Inferior parietal cortex (tissue), 1 donor: Measurements from ENCODE around the gene NEK4.

Experiments used
- DNase-seq: peaks from one replicate; pipeline ENCODE4 v3.0.0-alpha.2; 2016; ENCODE audit errors: extremely low spot score

NEK4 gene

GRCh38 chr3:52792961-52793695, 22.4 kb upstream of the NEK4 start:
- no peak for DNase-seq

GRCh38 chr3:52792413-52792812, 21.7 kb upstream of the NEK4 start:
- DNase-seq, result no peak

DNA sequence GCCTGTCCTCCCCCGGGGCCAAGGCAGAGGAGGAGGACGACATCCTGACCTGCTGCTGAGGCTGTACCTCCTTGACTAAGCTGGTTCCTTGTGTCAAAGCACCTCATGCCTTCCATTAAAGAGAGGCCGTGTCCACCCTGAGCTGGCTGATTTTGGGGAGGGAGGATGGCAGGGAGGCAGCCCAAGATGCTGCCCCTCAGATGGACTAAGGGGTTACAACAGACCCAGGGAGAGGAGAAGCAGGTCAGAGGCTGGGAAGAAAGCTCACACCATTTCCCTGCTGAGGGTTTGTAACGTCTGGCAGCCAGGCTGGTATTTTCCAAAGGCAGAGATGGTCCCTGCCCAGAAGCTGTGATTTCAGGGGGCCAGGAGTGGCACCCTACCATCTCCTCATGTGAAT, 21.2 kb upstream of the NEK4 start:
- DNase-seq, result no peak

GRCh38 chr3:52791366-52791765, 20.6 kb upstream of the NEK4 start:
- no peak for DNase-seq

DNA sequence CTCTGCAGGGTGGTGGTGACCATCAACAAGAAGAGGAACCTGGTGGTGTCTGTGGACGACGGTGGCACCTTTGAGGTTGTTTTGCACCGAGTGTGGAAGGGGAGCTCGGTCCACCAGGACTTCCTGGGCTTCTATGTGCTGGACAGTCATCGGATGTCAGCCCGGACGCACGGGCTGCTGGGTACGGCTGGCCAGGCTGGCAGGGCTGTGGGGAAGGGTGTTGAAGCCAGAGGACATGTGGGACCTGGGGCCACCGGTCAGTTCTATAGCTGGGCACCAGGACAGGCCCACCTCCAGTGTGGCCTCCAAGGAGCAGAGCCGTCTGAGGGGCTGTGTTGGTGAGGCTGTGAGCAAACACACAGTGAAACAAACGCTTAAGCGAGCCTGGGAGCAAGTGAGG, 20.0 kb upstream of the NEK4 start:
- no peak for DNase-seq

GRCh38 chr3:52790337-52790736, 19.6 kb upstream of the NEK4 start:
- DNase-seq, result no peak

- DNase-seq, result no peak
These were observed 19.0 kb upstream of the NEK4 start for GRCh38 chr3:52789746-52790040.

DNA sequence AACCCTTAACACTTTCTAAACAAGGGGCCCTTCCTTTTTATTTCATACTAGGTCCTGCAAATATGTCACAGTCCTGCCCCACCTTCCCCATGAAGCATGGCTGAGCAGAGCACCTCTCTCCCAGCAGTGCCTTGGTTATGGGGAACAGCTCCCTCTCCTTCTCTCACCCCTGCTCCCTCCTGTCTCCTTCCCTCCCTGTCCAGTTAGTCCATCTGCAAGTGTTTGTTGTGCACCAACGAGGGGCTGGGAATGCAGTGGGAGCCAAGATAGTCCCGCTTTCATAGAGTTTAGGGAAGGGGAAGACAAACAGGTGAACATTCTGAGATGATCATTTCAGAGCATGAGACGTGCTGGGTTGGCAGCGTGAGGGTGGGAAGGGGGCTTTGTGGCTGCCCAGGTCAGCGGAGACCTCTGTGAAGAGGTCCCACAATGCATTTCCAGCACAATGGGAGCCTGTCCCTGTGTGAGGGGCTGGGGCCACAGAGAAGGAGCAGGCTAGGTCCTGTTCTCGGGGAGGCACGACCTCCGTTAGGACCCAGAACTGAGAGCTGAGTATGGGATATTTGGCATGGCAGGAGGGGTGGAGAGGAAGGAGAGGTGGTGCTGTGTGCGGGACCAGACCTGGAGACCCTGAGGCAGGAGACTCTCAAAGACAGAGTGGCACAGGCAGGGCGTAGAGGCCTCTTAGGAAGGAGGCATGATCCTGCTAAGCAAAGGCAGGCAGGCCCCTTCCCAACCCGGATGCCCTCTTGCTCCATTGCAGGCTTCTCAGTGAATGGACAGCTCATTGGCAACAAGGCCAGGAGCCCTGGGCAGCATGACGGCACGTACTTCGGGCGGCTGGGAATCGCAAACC, 18.4 kb upstream of the NEK4 start:
- no peak for DNase-seq

- DNase-seq, result no peak
These were observed 17.2 kb upstream of the NEK4 start for GRCh38 chr3:52787672-52788625.

- no peak for DNase-seq
These were observed 16.5 kb upstream of the NEK4 start for GRCh38 chr3:52787246-52787645.

- no peak for DNase-seq
These were observed 15.8 kb upstream of the NEK4 start for GRCh38 chr3:52786330-52787215.

- DNase-seq, result no peak
These were observed 14.3 kb upstream of the NEK4 start for GRCh38 chr3:52784931-52785590.

DNA sequence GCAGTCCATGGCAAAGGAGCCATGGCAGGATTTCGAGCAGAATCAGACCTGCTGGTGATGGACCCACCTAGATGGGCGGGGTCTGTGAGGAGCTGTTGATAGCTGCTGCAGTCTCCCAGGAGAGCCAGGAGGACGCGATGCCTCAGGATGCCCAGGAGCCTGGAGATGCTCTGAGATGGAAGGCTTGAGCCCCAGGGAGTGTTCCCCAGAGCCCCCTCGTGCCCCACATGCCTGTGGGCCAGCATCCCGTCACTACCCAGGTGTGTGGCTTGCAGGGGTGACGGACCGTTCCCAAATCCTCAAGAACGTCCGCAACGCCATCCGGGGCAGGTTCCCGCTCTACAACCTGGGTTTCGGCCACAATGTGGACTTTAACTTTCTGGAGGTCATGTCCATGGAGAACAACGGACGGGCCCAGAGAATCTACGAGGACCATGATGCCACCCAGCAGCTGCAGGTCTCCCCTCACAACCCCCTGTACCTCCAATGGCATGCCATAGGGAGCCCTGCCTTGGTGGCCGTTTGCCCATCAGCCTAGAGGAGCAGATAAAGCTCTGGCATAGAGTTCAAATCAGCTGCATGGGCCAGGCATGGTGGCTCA, 13.4 kb upstream of the NEK4 start:
- DNase-seq, result no peak

- no peak for DNase-seq
These were observed 12.4 kb upstream of the NEK4 start for GRCh38 chr3:52783211-52783555.

DNA sequence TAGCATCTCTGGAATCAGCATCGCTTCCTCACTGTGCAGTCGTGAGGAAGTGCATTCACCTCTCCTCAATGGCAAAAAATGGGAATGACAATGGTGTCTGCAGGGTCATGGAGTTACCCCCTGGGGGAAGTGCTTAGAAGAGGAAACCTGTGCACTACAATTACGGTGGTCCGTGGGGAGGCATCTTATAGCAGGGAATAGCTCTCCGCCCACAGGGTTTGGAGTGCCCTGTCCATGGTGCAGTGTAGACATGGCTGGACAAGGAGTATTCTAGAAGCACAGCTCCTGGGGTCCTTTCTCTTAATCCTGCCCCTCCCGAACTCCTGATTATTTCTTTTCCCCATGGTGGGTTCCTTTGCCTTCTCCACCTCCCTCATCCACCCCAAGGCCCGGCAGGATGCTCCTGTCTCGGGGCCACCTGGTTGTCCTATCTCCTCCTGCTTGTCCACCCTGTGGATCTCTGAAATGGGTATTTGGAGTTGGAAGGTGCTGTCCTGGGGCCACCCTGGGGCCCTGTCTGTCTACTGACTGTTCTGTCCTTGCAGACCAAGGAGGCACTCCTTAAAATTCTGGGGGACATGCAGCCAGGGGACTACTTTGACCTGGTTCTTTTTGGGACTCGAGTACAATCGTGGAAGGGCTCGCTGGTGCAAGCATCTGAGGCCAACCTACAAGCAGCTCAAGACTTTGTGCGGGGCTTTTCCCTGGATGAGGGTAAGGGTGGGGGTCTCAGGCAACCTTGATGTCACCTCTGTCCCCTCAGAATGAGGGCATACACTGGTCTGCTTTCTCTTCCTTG, 11.9 kb upstream of the NEK4 start:
- DNase-seq, result no peak

GRCh38 chr3:52781741-52782140, 11.0 kb upstream of the NEK4 start:
- DNase-seq, result no peak

DNA sequence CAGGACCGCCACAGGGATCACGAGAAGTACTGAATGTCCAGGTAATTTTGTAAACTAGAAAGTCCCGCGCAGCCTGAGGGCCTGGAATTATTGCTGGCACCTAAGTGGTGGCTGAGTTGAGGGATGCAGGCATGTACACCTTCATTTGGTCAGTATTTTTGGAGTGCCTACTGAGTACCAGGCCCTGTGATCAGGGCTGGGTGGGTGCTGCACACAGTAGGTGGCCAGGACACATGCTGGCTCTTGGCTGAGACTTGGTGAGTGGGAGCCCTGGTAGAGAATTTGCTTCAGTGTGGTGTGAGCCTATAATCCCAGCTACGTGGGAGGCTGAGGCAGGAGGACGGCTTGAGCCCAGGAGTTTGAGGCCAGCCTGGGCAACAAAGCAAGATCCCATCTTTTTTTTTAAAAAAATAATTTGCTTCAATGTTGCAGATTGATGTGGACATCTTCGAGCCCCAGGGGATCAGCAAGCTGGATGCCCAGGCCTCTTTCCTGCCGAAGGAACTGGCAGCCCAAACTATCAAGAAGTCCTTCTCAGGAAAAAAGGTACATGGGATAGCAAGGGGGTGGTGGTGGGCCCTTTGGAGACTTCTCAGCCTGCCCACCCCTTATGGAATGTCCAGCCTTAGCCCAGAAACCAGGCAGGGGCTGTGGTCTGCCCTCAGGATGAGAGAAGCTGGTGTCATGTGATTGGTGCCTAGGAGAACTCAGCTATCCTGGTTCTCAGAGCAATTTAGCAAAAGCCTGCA, 9.3 kb upstream of the NEK4 start:
- DNase-seq, result no peak

GRCh38 chr3:52779011-52779836, 8.5 kb upstream of the NEK4 start:
- DNase-seq, result no peak
